ENCODE results near the gene MACROH2A1.

MACROH2A1 gene

GRCh38 chr5:135328128-135328687 is 70.8 kb downstream of the MACROH2A1 start:
- no peak for DNase-seq

GRCh38 chr5:135327429-135328127 is 71.5 kb downstream of the MACROH2A1 start:
- DNase-seq, result no peak

DNA sequence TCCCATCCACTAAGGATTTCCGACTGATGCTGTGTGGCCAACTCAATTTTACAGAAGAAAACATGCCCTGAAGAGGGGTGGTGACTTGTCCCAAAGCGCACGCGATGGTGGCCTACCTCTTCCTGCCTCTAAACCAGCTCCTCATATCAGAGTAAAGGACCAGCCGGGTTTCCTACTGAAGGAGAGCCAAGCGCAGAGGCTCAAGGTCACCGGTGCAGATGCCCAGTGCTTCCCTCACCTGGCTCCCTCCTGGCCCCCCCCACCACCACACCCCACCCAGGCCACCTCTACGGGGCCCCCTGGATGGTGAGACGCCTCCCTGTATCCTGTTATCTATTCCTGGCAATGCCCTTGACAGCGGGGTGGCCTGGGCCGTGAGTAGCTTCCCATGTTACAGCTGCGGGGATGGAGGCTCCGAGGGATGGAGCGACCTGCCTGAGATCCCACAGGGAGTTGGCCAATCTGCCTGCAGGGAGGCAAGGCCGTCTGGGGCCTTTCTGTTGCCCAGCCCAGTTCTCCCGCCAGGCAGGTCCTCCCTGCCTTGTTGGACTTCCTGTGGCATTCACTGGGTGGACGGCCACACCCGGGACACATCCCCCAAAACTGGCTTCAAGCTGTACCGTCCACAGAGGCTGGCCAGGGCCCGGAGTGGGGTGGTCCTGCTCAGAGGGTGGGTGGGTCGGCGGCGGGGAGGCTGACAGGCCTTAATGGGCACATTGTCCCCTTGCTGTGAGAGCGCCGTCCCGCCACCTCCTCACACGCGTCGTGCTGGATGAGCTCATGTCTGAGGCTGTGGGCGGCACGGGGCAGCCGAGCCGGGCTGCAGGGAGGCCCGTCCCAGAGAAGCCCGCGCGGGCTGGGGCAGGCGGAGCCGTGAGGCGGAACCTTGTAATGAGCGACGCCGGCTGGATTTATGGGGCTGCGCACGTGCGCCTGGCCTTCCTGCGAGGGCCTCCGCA is 72.5 kb downstream of the MACROH2A1 start:
- no peak for DNase-seq

DNA sequence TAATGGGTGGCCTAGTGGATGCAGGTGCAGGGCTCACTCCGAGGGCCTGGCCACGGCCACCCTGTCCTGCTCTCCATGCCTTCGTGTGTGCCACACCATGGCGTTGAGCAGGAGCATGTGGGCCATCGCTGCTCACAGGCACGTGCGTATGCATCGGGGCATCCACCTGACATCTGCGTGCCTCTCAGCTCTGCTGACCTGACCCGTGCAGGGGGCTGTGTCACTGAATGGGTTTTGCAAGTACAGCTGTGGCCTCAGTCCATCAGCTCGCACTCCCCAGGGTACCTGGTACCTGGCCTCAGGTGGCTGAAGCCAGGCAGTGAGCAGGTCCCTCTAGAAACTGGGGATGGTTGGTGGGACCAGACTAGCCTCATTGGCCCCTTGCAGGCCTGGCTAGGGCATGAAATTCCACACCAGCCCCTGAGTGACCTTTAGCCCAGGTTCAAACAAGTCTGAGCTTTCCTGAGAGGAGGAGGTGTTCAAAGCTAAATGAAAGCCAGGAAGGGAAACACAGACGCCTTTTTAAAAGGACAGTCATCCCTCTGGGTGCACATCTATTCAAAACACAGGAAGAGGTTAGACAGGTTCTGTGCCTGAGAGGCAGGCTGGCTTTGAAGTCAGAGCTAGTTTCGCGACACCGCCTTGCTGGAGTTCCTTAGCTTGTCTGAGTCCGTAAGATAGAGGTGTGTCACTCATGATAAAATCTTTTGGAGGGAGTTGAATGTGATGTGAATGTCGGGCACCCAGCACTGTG is 74.0 kb downstream of the MACROH2A1 start:
- no peak for DNase-seq

GRCh38 chr5:135324160-135324559 is 74.9 kb downstream of the MACROH2A1 start:
- DNase-seq, result no peak

- DNase-seq, result no peak
Measured at GRCh38 chr5:135323701-135324132, 75.3 kb downstream of the MACROH2A1 start.

GRCh38 chr5:135323227-135323626 is 75.8 kb downstream of the MACROH2A1 start:
- DNase-seq, result no peak

GRCh38 chr5:135322744-135323143 is 76.3 kb downstream of the MACROH2A1 start:
- DNase-seq, result no peak

GRCh38 chr5:135322271-135322670 is 76.8 kb downstream of the MACROH2A1 start:
- DNase-seq, result no peak

GRCh38 chr5:135320718-135321484 is 78.1 kb downstream of the MACROH2A1 start:
- DNase-seq, result no peak

- DNase-seq, result no peak
Measured at GRCh38 chr5:135319928-135320606, 79.0 kb downstream of the MACROH2A1 start.

- DNase-seq, result no peak
Measured at GRCh38 chr5:135319458-135319857, 79.6 kb downstream of the MACROH2A1 start.

DNA sequence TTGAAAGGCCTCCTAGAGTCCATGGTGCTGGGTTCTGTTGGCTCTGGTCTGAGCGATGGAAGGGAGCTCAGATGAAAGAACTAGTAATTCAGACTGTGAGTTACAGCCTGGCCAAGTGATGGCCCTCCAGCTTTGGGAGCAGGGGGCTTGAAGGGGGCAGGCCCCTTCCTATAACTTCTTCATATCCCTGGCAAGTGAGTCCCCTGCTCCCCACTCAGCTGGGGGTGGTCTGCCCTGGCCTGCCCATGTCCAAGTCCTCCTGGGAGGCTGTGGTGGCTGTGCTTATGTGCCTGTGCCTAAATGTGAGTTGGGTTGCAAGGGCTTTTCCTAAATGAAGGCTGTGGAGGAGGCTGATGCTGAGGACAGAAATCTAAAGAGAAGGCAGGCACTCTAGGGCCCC is 80.1 kb downstream of the MACROH2A1 start:
- DNase-seq, result no peak

GRCh38 chr5:135318037-135318436 is 81.0 kb downstream of the MACROH2A1 start:
- no peak for DNase-seq

DNA sequence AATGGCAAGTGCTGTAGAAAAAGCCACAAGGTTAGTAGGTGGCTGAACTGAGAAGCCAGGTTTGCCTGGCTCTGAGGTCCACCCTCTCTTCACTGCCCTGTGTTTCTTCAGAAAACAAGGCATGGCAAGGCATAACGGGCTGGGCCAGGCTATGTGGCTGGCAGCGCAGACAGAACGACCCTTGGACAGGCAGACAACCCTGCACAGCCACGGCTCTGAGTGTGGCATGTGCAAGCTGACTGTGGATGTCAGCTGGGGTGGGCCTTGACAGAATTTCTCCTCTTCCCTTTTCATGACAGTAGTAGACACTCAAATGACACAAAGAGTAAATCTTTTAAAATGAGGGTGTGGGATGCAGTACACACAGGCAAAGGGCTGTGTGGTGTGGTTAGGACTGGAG is 81.7 kb downstream of the MACROH2A1 start:
- DNase-seq, result no peak

DNA sequence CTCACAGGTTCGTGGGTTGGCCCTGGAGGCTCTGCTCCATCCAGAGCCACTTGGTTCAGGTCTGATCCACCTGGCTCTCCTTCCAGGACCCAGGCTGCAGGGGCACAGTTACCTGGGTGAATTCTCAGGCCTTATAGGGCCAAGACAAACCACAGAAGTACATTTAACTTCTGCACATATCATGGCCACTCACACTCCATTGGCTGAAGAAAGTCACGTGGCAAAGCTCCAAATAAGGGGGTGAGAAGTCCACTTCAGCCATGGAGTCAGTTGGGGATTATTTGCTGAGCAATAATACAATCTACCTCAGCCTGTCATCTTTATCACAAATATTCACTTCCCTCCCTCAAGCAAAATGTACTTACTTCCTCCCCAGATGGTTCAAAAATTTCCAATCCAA is 83.6 kb downstream of the MACROH2A1 start:
- no peak for DNase-seq

- DNase-seq, result no peak
Measured at GRCh38 chr5:135313946-135314345, 85.1 kb downstream of the MACROH2A1 start.

GRCh38 chr5:135313405-135313804 is 85.6 kb downstream of the MACROH2A1 start:
- no peak for DNase-seq

DNA sequence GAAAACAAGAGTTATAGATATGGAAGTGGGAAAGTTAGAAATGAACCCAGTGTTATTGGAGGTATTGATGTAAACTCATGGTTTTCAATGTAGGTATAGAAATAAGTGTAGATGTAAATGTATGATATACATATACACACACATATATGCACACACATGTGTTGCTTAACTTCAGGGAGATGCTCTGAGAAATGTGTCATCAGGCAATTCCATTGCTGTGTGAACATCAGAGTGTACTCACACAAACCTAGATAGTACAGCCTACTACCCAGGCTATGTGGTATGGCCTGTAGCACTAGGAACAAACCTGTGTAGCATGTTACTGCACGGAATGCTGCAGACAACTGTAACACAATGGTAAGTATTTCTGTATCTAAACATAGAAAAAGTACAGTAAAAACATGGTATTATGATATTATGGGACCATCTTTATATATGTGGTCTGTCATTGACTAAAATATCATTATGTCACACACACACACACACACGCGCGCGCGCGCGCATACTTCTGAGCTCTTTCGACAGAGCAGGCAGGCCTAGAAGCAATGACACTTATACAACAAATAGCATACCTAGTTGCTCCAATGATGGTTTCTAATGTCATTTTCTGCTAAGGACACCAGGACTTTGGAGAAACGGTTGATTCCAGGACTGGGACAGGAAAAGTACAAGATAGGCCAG is 86.6 kb downstream of the MACROH2A1 start:
- DNase-seq, result no peak

- no peak for DNase-seq
Measured at GRCh38 chr5:135310328-135310989, 88.6 kb downstream of the MACROH2A1 start.

All from retina (tissue), 1 donor.